GM08714 (cell line): ENCODE data around the gene DRD1.
"Not testable (repeated sequence)": the region's sequence is repeated elsewhere in the genome, so short reads cannot be mapped to it uniquely, and the experiment has no call there.

Experiments used
- H3K4me3 ChIP-seq: fragments of 200-500 bp; sonication (Bioruptor generic); 2 replicates; pipeline ENCODE4 v1.5.1; 2014; ENCODE audit warnings: mild to moderate bottlenecking, low read length, inconsistent platforms
- ZNF274 ChIP-seq: IDR thresholded peaks from 2 replicates; pipeline ENCODE4 v1.6.1; 2012; ENCODE audit warnings: mild to moderate bottlenecking, low read depth, low read length

DRD1 gene

DNA sequence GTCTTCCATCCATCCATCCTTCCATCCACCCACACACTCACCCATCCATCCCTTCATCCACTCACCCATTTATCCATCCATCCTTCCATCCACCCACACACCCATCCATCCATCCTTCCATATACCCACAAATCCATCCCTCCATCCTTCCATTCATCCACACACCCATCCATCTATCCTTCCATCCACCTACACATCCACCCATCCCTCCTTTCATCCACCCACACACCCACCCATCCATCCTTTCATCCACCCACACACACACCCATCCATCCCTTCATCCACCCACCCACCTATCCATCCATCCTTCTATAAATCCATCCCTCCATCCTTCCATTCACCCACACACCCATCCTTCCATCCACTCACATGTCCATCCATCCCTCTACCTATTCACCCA, 23.6 kb downstream of the DRD1 start:
- TF ChIP-seq ZNF274 = no peak
- H3K4me3 ChIP-seq = no peak overlapping the region

DNA sequence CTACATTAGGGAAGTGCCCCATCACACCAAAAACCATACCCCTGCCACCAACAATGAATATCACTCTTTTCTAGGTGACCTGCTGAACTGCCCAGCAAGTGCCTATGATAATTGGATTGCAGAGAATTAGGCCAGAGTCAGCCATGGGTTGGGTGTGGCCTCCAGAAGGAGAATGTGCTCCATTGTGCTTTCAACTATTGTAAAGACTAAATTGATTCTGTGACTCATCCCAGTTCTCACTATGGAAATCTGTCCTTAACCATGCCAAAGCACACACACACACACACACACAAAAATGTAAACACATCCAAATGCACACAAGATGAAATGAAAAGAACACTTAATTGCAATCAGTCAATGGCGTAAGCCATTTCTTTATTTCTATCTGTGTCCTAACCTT, 25.7 kb downstream of the DRD1 start:
- no peak overlapping the region for H3K4me3 ChIP-seq
- TF ChIP-seq ZNF274 = no peak

- TF ChIP-seq ZNF274 = no peak
- no peak overlapping the region for H3K4me3 ChIP-seq
These were observed 26.6 kb downstream of the DRD1 start for GRCh38 chr5:175417384-175417783.

DNA sequence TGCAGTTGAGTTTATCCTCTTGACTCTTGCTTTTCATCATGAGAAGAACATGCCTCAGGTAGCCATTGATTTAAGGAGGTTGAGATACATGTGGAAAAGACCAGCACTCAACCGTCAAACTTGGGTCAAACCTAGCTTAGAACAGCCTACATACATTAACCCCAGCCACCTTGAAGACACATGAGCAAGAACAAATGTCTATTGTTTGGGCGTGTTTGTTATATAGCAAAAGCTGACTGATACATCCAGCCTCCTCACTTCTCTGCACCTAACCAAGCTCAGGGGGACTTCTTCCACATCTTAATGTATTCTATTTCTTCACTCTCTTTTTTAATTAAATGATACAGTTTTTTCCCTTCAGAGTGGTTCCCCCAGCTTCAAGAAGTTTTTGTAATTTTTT, 28.7 kb downstream of the DRD1 start:
- TF ChIP-seq ZNF274 = no peak
- no peak overlapping the region for H3K4me3 ChIP-seq

- no peak overlapping the region for H3K4me3 ChIP-seq
- TF ChIP-seq ZNF274 = no peak
These were observed 33.1 kb downstream of the DRD1 start for GRCh38 chr5:175410926-175411325.

DNA sequence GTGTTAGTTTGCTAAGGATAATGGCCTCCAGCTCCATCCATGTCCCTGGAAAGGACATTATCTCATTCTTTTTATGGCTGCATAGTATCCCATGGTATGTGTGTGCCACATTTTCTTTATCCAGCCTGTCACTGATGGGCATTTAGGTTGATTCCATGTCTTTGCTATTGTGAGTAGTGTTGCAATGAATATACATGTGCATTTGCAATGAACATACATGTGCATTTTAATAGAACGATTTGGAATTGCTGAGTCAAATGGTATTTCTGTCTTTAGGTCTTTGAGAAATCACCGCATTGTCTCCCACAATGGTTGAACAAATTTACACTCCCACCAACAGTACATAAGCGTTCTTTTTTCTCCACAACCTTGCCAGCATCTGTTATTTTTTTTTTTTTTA, 37.7 kb downstream of the DRD1 start:
- H3K4me3 ChIP-seq = no peak overlapping the region
- no peak for TF ChIP-seq ZNF274

DNA sequence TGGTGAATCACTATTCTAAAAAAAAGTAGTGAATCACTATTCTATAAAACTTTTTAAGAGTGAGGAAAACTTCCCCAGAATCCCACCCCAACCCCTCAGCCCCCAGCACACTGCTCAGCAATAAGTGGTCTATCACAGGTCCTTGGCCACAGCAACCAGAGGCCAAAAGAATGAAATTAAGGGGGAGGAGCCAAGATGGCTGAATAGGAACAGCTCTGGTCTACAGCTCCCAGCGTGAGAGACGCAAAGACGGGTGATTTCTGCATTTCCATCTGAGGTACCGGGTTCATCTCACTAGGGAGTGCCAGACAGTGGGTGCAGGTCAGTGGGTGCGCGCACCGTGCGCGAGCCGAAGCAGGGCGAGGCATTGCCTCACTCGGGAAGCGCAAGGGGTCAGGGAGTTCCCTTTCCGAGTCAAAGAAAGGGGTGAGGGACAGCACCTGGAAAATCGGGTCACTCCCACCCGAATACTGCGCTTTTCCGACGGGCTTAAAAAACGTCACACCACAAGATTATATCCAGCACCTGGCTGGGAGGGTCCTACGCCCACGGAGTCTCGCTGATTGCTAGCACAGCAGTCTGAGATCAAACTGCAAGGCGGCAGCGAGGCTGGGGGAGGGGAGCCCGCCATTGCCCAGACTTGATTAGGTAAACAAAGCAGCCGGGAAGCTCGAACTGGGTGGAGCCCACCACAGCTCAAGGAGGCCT, 46.2 kb downstream of the DRD1 start:
- not testable (repeated sequence) for H3K4me3 ChIP-seq

DNA sequence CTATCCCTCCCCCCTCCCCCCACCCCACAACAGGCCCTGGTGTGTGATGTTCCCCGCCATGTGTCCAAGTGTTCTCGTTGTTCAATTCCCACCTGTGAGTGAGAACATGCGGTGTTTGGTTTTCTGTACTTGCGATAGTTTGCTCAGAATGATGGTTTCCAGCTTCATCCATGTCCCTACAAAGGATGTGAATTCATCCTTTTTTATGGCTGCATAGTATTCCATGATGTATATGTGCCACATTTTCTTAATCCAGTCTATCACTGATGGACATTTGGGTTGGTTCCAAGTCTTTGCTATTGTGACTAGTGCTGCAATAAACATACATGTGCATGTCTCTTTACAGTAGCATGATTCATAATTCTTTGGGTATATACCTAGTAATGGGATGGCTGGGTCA, 48.6 kb downstream of the DRD1 start:
- not testable (repeated sequence) for H3K4me3 ChIP-seq

DNA sequence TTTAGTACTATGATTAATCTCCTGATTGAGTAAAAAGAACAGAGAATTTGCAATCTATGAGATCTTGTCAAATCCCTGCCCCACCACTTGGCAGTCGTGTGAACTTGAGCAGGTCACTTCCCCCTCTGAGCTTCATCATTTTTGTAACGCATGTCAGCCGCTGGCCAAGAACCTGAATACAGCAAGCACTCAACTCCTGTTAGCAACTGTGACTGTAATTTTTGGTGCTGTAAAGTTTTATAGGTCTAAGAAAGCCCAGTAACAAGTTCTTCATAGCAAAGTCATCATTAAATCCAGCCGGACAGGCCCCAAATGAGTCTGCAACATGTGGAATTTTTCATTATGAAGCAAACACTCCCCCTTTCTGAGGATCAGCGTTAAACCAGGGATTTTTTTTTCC, 49.4 kb downstream of the DRD1 start:
- H3K4me3 ChIP-seq = no peak overlapping the region
- TF ChIP-seq ZNF274 = no peak

- H3K4me3 ChIP-seq = no peak overlapping the region
- TF ChIP-seq ZNF274 = no peak
These were observed 50.1 kb downstream of the DRD1 start for GRCh38 chr5:175393897-175394296.

DNA sequence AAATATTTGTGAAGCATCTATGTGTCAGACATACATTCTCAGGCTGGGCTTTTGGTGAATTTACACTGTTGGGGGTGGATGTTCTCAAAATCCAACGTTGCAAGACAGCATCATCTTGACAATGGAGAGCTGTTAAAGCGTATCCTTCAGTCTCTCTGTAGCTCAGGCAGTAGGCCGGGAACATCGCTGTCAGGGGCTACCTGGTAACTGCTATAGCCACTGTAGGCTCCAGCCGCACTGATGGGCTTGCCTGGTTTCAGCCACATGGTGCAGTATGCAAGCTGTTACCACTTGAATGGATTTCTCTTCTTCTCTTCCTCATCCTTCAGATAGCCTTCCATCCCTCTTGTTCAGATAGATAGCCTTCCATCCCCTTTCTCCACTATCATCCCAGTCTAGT, 51.7 kb downstream of the DRD1 start:
- no peak for TF ChIP-seq ZNF274
- H3K4me3 ChIP-seq = no peak overlapping the region

DNA sequence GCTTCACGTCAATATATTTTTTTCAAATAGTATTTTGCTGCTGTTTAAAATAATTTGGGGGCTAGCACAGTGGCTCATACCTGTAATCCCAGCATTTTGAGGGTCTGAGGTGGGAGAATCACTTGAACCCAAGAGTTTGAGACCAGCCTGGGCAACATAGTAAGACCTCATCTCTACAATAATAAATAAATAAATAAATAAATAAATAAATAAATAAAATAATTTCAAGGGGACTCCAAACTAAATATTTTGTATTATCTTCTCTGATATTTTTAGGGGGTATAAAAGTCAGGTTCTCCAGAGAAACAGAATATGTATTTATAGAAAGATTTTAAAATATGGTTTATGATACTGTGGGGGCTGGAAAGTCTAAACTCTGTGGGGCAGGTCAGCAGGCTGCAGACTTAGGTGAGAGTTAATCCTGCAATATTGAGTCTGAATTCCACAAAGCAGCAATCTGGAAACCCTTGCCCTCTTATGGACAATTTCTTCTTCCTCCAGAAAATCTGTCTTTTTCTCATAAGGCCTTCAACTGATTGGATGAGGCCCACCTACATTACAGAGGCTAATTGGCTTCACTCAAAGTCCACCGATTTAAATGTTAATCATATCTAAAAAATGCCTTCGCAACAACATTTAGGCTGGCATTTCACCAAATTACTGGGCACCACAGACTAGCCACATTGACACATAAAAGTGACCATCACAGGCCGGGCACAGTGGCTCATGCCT, 53.5 kb downstream of the DRD1 start:
- no peak overlapping the region for H3K4me3 ChIP-seq

More for the DNA sequence above, 53.5 kb downstream of the DRD1 start:
- no peak for TF ChIP-seq ZNF274
